ENCODE measurements around the gene FTO.
A peak's percentile ranks its signal among the peaks of the same experiment; 100 is the strongest.

Gene FTO

GRCh38 chr16:54059319-54059718, 355.4 kb downstream of the FTO start:
- H3K4me3 Mint-ChIP-seq: no peak overlapping the region
- no peaks in the 10 kb centered on the region for H3K4me1 Mint-ChIP-seq
- H3K27me3 Mint-ChIP-seq: no peaks in the 10 kb centered on the region
- DNase-seq (no peak), ATAC-seq (no peak)
- H3K27ac Mint-ChIP-seq: no peak overlapping the region
- H3K9me3 Mint-ChIP-seq: no peaks in the 10 kb centered on the region

- no peaks in the 10 kb centered on the region for H3K27me3 Mint-ChIP-seq
- H3K4me3 Mint-ChIP-seq: no peak overlapping the region
- H3K9me3 Mint-ChIP-seq: no peaks in the 10 kb centered on the region
- DNase-seq (no peak), ATAC-seq (no peak)
- H3K27ac Mint-ChIP-seq: no peak overlapping the region
- no peaks in the 10 kb centered on the region for H3K4me1 Mint-ChIP-seq
Measured at GRCh38 chr16:54060599-54061421, 356.9 kb downstream of the FTO start.

- no peaks in the 10 kb centered on the region for H3K9me3 Mint-ChIP-seq
- H3K27me3 Mint-ChIP-seq: no peaks in the 10 kb centered on the region
- H3K4me1 Mint-ChIP-seq: no peaks in the 10 kb centered on the region
- DNase-seq (no peak), ATAC-seq (no peak)
- peak overlapping the region in 1 of 2 donors; percentile 63 for H3K27ac Mint-ChIP-seq
- no peak overlapping the region for H3K4me3 Mint-ChIP-seq
Measured at GRCh38 chr16:54061454-54061853, 357.5 kb downstream of the FTO start.

GRCh38 chr16:54062361-54063278, 358.7 kb downstream of the FTO start:
- H3K4me3 Mint-ChIP-seq: no peak overlapping the region
- ATAC-seq (no peak), DNase-seq (no peak)
- no peaks in the 10 kb centered on the region for H3K27me3 Mint-ChIP-seq
- H3K9me3 Mint-ChIP-seq: no peaks in the 10 kb centered on the region
- no peaks in the 10 kb centered on the region for H3K4me1 Mint-ChIP-seq
- peak overlapping the region in 1 of 2 donors; percentile 66 for H3K27ac Mint-ChIP-seq

GRCh38 chr16:54063279-54063773, 359.4 kb downstream of the FTO start:
- DNase-seq: no peak
- no peaks in the 10 kb centered on the region for H3K27me3 Mint-ChIP-seq
- H3K4me3 Mint-ChIP-seq: no peak overlapping the region
- H3K4me1 Mint-ChIP-seq: no peaks in the 10 kb centered on the region
- ATAC-seq: no peak
- no peak overlapping the region for H3K27ac Mint-ChIP-seq
- no peaks in the 10 kb centered on the region for H3K9me3 Mint-ChIP-seq

- Mint-ChIP-seq H3K9me3 (no peaks in the 10 kb centered on the region), H3K27me3 (no peaks in the 10 kb centered on the region), H3K4me1 (no peaks in the 10 kb centered on the region), H3K27ac (no peak overlapping the region), H3K4me3 (no peak overlapping the region)
- ATAC-seq: no peak
- no peak for DNase-seq
Measured at GRCh38 chr16:54066451-54067105, 362.6 kb downstream of the FTO start.

- ATAC-seq: no peak
- Mint-ChIP-seq H3K9me3 (no peaks in the 10 kb centered on the region), H3K4me3 (no peak overlapping the region), H3K4me1 (no peaks in the 10 kb centered on the region), H3K27me3 (no peaks in the 10 kb centered on the region), H3K27ac (no peak overlapping the region)
- no peak for DNase-seq
Measured at GRCh38 chr16:54067322-54068065, 363.5 kb downstream of the FTO start.

- no peaks in the 10 kb centered on the region for H3K4me1 Mint-ChIP-seq
Measured at GRCh38 chr16:54068212-54068611, 364.3 kb downstream of the FTO start.

GRCh38 chr16:54069601-54070239, 365.8 kb downstream of the FTO start:
- ATAC-seq: no peak
- no peaks in the 10 kb centered on the region for H3K27me3 Mint-ChIP-seq
- H3K27ac Mint-ChIP-seq: no peak overlapping the region
- no peaks in the 10 kb centered on the region for H3K4me1 Mint-ChIP-seq
- no peak overlapping the region for H3K4me3 Mint-ChIP-seq
- H3K9me3 Mint-ChIP-seq: no peaks in the 10 kb centered on the region
- no peak for DNase-seq

More at GRCh38 chr16:54068212-54068611, 364.3 kb downstream of the FTO start:
- Mint-ChIP-seq H3K27me3 (no peaks in the 10 kb centered on the region), H3K9me3 (no peaks in the 10 kb centered on the region), H3K4me3 (no peak overlapping the region), H3K27ac (no peak overlapping the region)
- no peak for ATAC-seq
- DNase-seq: no peak

- H3K9me3 Mint-ChIP-seq: no peaks in the 10 kb centered on the region
- peak overlapping the region in 1 of 2 donors; percentile 12 for H3K27ac Mint-ChIP-seq
- H3K4me3 Mint-ChIP-seq: no peak overlapping the region
- ATAC-seq (no peak), DNase-seq (no peak)
- no peaks in the 10 kb centered on the region for H3K27me3 Mint-ChIP-seq
- no peaks in the 10 kb centered on the region for H3K4me1 Mint-ChIP-seq
Measured at GRCh38 chr16:54070789-54071343, 366.9 kb downstream of the FTO start.

GRCh38 chr16:54071514-54071913, 367.6 kb downstream of the FTO start:
- Mint-ChIP-seq H3K4me3 (no peak overlapping the region), H3K4me1 (no peaks in the 10 kb centered on the region), H3K9me3 (no peaks in the 10 kb centered on the region)

GRCh38 chr16:54072237-54072636, 368.3 kb downstream of the FTO start:
- no peaks in the 10 kb centered on the region for H3K9me3 Mint-ChIP-seq
- DNase-seq: no peak
- no peak for ATAC-seq
- H3K4me3 Mint-ChIP-seq: no peak overlapping the region
- H3K27ac Mint-ChIP-seq: no peak overlapping the region
- no peaks in the 10 kb centered on the region for H3K4me1 Mint-ChIP-seq
- no peaks in the 10 kb centered on the region for H3K27me3 Mint-ChIP-seq

More at GRCh38 chr16:54071514-54071913, 367.6 kb downstream of the FTO start:
- no peak overlapping the region for H3K27ac Mint-ChIP-seq
- ATAC-seq: no peak
- H3K27me3 Mint-ChIP-seq: no peaks in the 10 kb centered on the region
- no peak for DNase-seq

- H3K27me3 Mint-ChIP-seq: no peaks in the 10 kb centered on the region
- H3K27ac Mint-ChIP-seq: no peak overlapping the region
- H3K9me3 Mint-ChIP-seq: no peaks in the 10 kb centered on the region
- DNase-seq (no peak), ATAC-seq (no peak)
- H3K4me3 Mint-ChIP-seq: no peak overlapping the region
- no peaks in the 10 kb centered on the region for H3K4me1 Mint-ChIP-seq
Measured at GRCh38 chr16:54073356-54073755, 369.4 kb downstream of the FTO start.

- Mint-ChIP-seq H3K27ac (no peak overlapping the region), H3K27me3 (no peaks in the 10 kb centered on the region), H3K9me3 (no peaks in the 10 kb centered on the region), H3K4me3 (no peak overlapping the region), H3K4me1 (no peaks in the 10 kb centered on the region)
- ATAC-seq: no peak
- no peak for DNase-seq
Measured at GRCh38 chr16:54075446-54075845, 371.5 kb downstream of the FTO start.
